ENCODE data around the gene FH. TPM values are rescaled to one million over a fixed set of nuclear protein-coding genes. Genes with fewer than 3 reads are reported as not detected.

The FH gene
- total RNA-seq, 2 experiments from 2014 or later: 44.0 to 72.1 TPM

GRCh38 chr1:241470361-241470760 is 49.2 kb downstream of the FH start:
- TF ChIP-seq CTCF (conservative IDR thresholded peaks at IDR 0.05; ENCODE audit: low read length): no peak
- no peak for TF ChIP-seq EZH2phosphoT487 (IDR thresholded peaks at IDR 0.05; ENCODE audit: borderline replicate concordance, low read depth, low read length)
- H3K79me2 ChIP-seq (ENCODE audit: insufficient read depth, low read depth, low read length): no peaks in the 10 kb centered on the region
- no peaks in the 10 kb centered on the region for H3K36me3 ChIP-seq (ENCODE audit: insufficient read depth, low read length)
- POLR2A ChIA-PET: interaction anchor here (0.9 kb wide), 1 partner anchor 10 kb away, joined by 3 read pairs; no protein-coding TSS in a partner anchor
- no TSS peak for BruUV-seq (replicated peaks)
- H3K9me3 ChIP-seq (ENCODE audit: low read length): no peaks in the 10 kb centered on the region
- no peaks in the 10 kb centered on the region for H3K4me1 ChIP-seq (ENCODE audit: insufficient read depth, low read length, poor library complexity, severe bottlenecking)
- intact Hi-C loops (cut with micrococcal nuclease; ENCODE audit: unreplicated experiment): no loop called here
- H4K20me1 ChIP-seq (ENCODE audit: insufficient read depth, low read length): no peaks in the 10 kb centered on the region
- H3K4me3 ChIP-seq (ENCODE audit: low read depth, low read length, poor library complexity, severe bottlenecking): no peak overlapping the region
- no peak overlapping the region for H3K4me2 ChIP-seq (ENCODE audit: low read length)
- H3K9me2 ChIP-seq (ENCODE audit: insufficient read depth, low read length): no peaks in the 10 kb centered on the region
- DNase-seq (ENCODE audit: low spot score): no peak
- H3K27ac ChIP-seq (ENCODE audit: low read depth, low read length, poor library complexity, severe bottlenecking): no peak overlapping the region
- CTCF ChIA-PET (ENCODE audit: unreplicated experiment): no interaction called here
- H2AFZ ChIP-seq (ENCODE audit: low read length): no peak overlapping the region

- ChIA-PET POLR2A (interaction anchor here (0.7 kb wide), 1 partner anchor 12 kb away, joined by 4 read pairs; no protein-coding TSS in a partner anchor), CTCF (ENCODE audit: unreplicated experiment) (no interaction called here)
- Histone ChIP-seq H4K20me1 (ENCODE audit: insufficient read depth, low read length) (no peaks in the 10 kb centered on the region), H3K9me3 (ENCODE audit: low read length) (no peaks in the 10 kb centered on the region), H3K4me1 (ENCODE audit: insufficient read depth, low read length, poor library complexity, severe bottlenecking) (no peaks in the 10 kb centered on the region), H3K79me2 (ENCODE audit: insufficient read depth, low read depth, low read length) (no peaks in the 10 kb centered on the region), H3K4me2 (ENCODE audit: low read length) (no peak overlapping the region), H2AFZ (ENCODE audit: low read length) (no peak overlapping the region), H3K27ac (ENCODE audit: low read depth, low read length, poor library complexity, severe bottlenecking) (no peak overlapping the region), H3K36me3 (ENCODE audit: insufficient read depth, low read length) (no peaks in the 10 kb centered on the region), H3K9me2 (ENCODE audit: insufficient read depth, low read length) (no peaks in the 10 kb centered on the region), H3K4me3 (ENCODE audit: low read depth, low read length, poor library complexity, severe bottlenecking) (no peak overlapping the region)
- TF ChIP-seq EZH2phosphoT487 (IDR thresholded peaks at IDR 0.05; ENCODE audit: borderline replicate concordance, low read depth, low read length) (no peak), CTCF (conservative IDR thresholded peaks at IDR 0.05; ENCODE audit: low read length) (no peak)
- intact Hi-C loops (cut with micrococcal nuclease; ENCODE audit: unreplicated experiment): no loop called here
- BruUV-seq (replicated peaks): no TSS peak
- DNase-seq (ENCODE audit: low spot score): no peak
Observed at GRCh38 chr1:241465673-241466072, 53.9 kb downstream of the FH start.

GRCh38 chr1:241464985-241465384 is 54.6 kb downstream of the FH start:
- Histone ChIP-seq H2AFZ (ENCODE audit: low read length) (no peak overlapping the region), H3K4me3 (ENCODE audit: low read depth, low read length, poor library complexity, severe bottlenecking) (no peak overlapping the region), H3K4me1 (ENCODE audit: insufficient read depth, low read length, poor library complexity, severe bottlenecking) (no peaks in the 10 kb centered on the region), H3K27ac (ENCODE audit: low read depth, low read length, poor library complexity, severe bottlenecking) (no peak overlapping the region), H3K4me2 (ENCODE audit: low read length) (no peak overlapping the region), H3K79me2 (ENCODE audit: insufficient read depth, low read depth, low read length) (no peaks in the 10 kb centered on the region), H3K9me2 (ENCODE audit: insufficient read depth, low read length) (no peaks in the 10 kb centered on the region), H3K9me3 (ENCODE audit: low read length) (no peaks in the 10 kb centered on the region), H3K36me3 (ENCODE audit: insufficient read depth, low read length) (no peaks in the 10 kb centered on the region), H4K20me1 (ENCODE audit: insufficient read depth, low read length) (no peaks in the 10 kb centered on the region)
- BruUV-seq (replicated peaks): no TSS peak
- CTCF ChIA-PET (ENCODE audit: unreplicated experiment): no interaction called here
- no peak for TF ChIP-seq EZH2phosphoT487 (IDR thresholded peaks at IDR 0.05; ENCODE audit: borderline replicate concordance, low read depth, low read length)
- no peak for TF ChIP-seq CTCF (conservative IDR thresholded peaks at IDR 0.05; ENCODE audit: low read length)
- POLR2A ChIA-PET: interaction anchor here (0.7 kb wide), 1 partner anchor 13 kb away, joined by 4 read pairs; no protein-coding TSS in a partner anchor
- DNase-seq (ENCODE audit: low spot score): no peak
- intact Hi-C loops (cut with micrococcal nuclease; ENCODE audit: unreplicated experiment): no loop called here

Measured in OCI-LY7 (cell line).